GM23248 (cell line): ENCODE measurements around the gene MOSPD3. TPM values are rescaled to one million over a fixed set of nuclear protein-coding genes. Genes with fewer than 3 reads are reported as not detected.

Experiments used
- DNase-seq: peaks from one replicate; pipeline ENCODE4 v3.0.0-alpha.2; 2015
- H2AFZ ChIP-seq: fragments of 200-600 bp; sonication (generic); 2 replicates; pipeline ENCODE4 v1.6.1; 2016; ENCODE audit warnings: antibody characterized with exemption
- H3F3A ChIP-seq: fragments of 200-600 bp; sonication (generic); 2 replicates; pipeline ENCODE4 v1.6.1; 2016; ENCODE audit warnings: mild to moderate bottlenecking, antibody characterized with exemption, mixed run types; ENCODE audit not compliant: insufficient read depth
- H3K27ac ChIP-seq: fragments of 200-600 bp; sonication (generic); 2 replicates; pipeline ENCODE4 v1.5.1; 2016; ENCODE audit warnings: mild to moderate bottlenecking
- H3K27me3 ChIP-seq: fragments of 200-600 bp; sonication (generic); replicated peaks from 2 replicates; pipeline ENCODE4 v1.6.1; 2016; ENCODE audit warnings: mild to moderate bottlenecking; ENCODE audit not compliant: insufficient read depth
- H3K36me3 ChIP-seq: fragments of 200-600 bp; sonication (generic); 2 replicates; pipeline ENCODE4 v1.6.1; 2016; ENCODE audit warnings: low read depth, mild to moderate bottlenecking
- H3K4me1 ChIP-seq: fragments of 200-600 bp; sonication (generic); 2 replicates; pipeline ENCODE4 v1.6.1; 2016; ENCODE audit warnings: mild to moderate bottlenecking; ENCODE audit not compliant: insufficient read depth
- H3K4me2 ChIP-seq: fragments of 200-600 bp; sonication (generic); one replicate; pipeline ENCODE4 v1.6.1; 2016; ENCODE audit warnings: mild to moderate bottlenecking; ENCODE audit not compliant: unreplicated experiment
- H3K4me3 ChIP-seq: fragments of 200-600 bp; sonication (generic); 2 replicates; pipeline ENCODE4 v1.5.1; 2016; ENCODE audit warnings: mild to moderate bottlenecking
- H3K79me2 ChIP-seq: fragments of 200-600 bp; sonication (generic); 2 replicates; pipeline ENCODE4 v1.6.1; 2016; ENCODE audit warnings: mild to moderate bottlenecking; ENCODE audit not compliant: insufficient read depth
- H3K9ac ChIP-seq: fragments of 200-600 bp; sonication (generic); 2 replicates; pipeline ENCODE4 v1.6.1; 2016; ENCODE audit warnings: mild to moderate bottlenecking
- H3K9me2 ChIP-seq: fragments of 200-600 bp; sonication (generic); 2 replicates; pipeline ENCODE4 v1.6.1; 2016; ENCODE audit warnings: mixed run types, mild to moderate bottlenecking, moderate library complexity; ENCODE audit not compliant: insufficient read depth
- H3K9me3 ChIP-seq: fragments of 200-600 bp; sonication (generic); one replicate; pipeline ENCODE4 v1.6.1; 2017; ENCODE audit warnings: low read depth
- H4K20me1 ChIP-seq: fragments of 200-600 bp; sonication (generic); 2 replicates; pipeline ENCODE4 v1.6.0; 2016; ENCODE audit not compliant: insufficient read depth
- EZH2 ChIP-seq: fragments of 200-600 bp; sonication (generic); IDR thresholded peaks from 2 replicates; pipeline ENCODE4 v1.6.1; 2018; ENCODE audit warnings: antibody characterized with exemption, mild to moderate bottlenecking; ENCODE audit not compliant: insufficient read depth, poor library complexity, severe bottlenecking
- EZH2phosphoT487 ChIP-seq: fragments of 200-600 bp; sonication (generic); IDR thresholded peaks from 2 replicates; pipeline ENCODE4 v1.6.1; 2018; ENCODE audit warnings: antibody characterized with exemption, moderate library complexity, mild to moderate bottlenecking, low read depth; ENCODE audit not compliant: insufficient read depth
- WGBS, 2 experiments: methylation state at CpG; one replicate each; pipeline ENCODE4 v1.1.6; 2015 to 2017; ENCODE audit warnings: low lambda C conversion rate in 2 of 2, low coverage in 1 of 2; ENCODE audit errors: missing lambda C conversion rate in 2 of 2; 5-methylcytosine and 5-hydroxymethylcytosine counted together
- in situ Hi-C: fragments of 300-500 bp; cut with MboI; formaldehyde crosslinking; loops from 2 replicates; pipeline ENCODE4 v1.15.0; 2020
- polyA plus RNA-seq: library from polyadenylated mRNA; unstranded; fragments of >200 nt; fragmentation: Nextera tagmentation; extraction: Ambion mirVana; gene quantifications from 2 replicates; pipeline ENCODE4 v1.2.1, GENCODE V29; 2016
- total RNA-seq: library from RNA; depleted of rRNA; stranded (reverse); fragments of >200 nt; shearing (Covaris generic); gene quantifications from 2 replicates; pipeline ENCODE4 v1.2.3, GENCODE V29; 2014

The MOSPD3 gene
- total and polyA plus RNA-seq, 2 experiments from 2014 or later = 17.5 to 26.5 TPM

DNA sequence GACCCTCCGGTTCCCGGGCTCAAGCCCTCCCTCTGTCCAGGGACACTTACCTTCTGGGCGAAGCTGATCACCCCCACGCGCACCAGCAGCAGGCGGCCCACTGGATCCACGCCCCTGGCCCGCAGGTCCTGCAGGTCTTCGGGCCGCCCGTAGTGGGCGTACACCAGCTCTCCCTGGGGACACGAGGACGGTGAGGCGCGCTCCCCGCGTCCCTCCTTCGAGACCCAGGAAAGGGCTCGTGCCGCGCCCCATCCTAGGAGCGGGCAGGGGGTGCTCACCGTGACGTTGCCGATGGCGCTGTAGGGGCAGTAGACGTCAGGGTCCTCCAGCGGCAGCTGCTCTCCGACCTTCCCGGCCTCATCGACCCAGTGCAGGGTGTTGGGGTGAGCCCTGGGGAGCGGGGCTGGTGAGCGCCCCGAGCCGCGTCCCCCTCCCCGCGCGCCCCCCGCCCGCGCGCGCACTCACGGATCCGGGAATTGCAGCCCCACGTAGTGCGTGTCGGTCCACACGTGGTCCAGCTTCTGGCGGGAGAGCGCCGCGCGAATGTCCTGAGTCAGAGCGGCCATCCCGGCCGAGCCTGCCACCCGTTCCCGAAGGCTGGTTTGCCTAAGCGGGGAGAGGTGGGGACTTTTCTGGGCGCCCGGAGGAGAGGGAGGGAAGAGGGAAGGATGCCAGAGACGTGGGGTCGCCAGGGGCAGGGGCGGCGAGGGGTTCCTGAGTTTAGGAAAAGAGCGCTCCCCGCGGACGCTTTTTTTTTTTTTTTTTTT, 20.8 kb downstream of the MOSPD3 start:
- TF ChIP-seq EZH2phosphoT487 (no peak), EZH2 (peak; percentile 64)
- Histone ChIP-seq H3K4me1 (no peaks in the 10 kb centered on the region), H3K9me2 (no peaks in the 10 kb centered on the region), H3K4me2 (peak overlapping the region; percentile 71), H3F3A (no peaks in the 10 kb centered on the region), H4K20me1 (no peaks in the 10 kb centered on the region), H3K9me3 (no peaks in the 10 kb centered on the region), H3K27ac (no peak overlapping the region), H2AFZ (peak overlapping the region; percentile 62), H3K27me3 (peaks cover 11% of the 10 kb centered on the region; the same call in 1 of the 2 replicates), H3K79me2 (no peaks in the 10 kb centered on the region), H3K36me3 (no peaks in the 10 kb centered on the region), H3K9ac (peak overlapping the region; percentile 12; the same call in 1 of the 2 replicates), H3K4me3 (peak overlapping the region; percentile 62)
- in situ Hi-C loops = no loop called here
- peak; percentile 69 for DNase-seq
- WGBS, 2 experiments = 5% methylated on average over 50 to 55 of the region's 72 CpGs

- Histone ChIP-seq H3K36me3 (no peaks in the 10 kb centered on the region), H4K20me1 (no peaks in the 10 kb centered on the region), H3F3A (no peaks in the 10 kb centered on the region), H3K27ac (no peak overlapping the region), H3K9ac (no peak overlapping the region), H3K9me2 (no peaks in the 10 kb centered on the region), H3K27me3 (no peaks in the 10 kb centered on the region; the same call in 1 of the 2 replicates), H3K4me1 (no peaks in the 10 kb centered on the region), H3K9me3 (no peaks in the 10 kb centered on the region), H3K4me2 (no peak overlapping the region), H3K4me3 (no peak overlapping the region), H2AFZ (no peak overlapping the region), H3K79me2 (no peaks in the 10 kb centered on the region)
- in situ Hi-C loops = no loop called here
- TF ChIP-seq EZH2 = no peak
- TF ChIP-seq EZH2phosphoT487 = no peak
- 77% methylated on average over 17 of the region's 17 CpGs for WGBS, 2 experiments
- no peak for DNase-seq
These were observed 27.7 kb downstream of the MOSPD3 start for GRCh38 chr7:100639995-100640516.

GRCh38 chr7:100640517-100641440, 28.4 kb downstream of the MOSPD3 start:
- Histone ChIP-seq H3K79me2 (no peaks in the 10 kb centered on the region), H3K4me1 (no peaks in the 10 kb centered on the region), H3F3A (no peaks in the 10 kb centered on the region), H3K9me3 (no peaks in the 10 kb centered on the region), H2AFZ (no peak overlapping the region), H3K4me2 (no peak overlapping the region), H3K9ac (no peak overlapping the region), H3K27me3 (no peaks in the 10 kb centered on the region; the same call in 1 of the 2 replicates), H3K9me2 (no peaks in the 10 kb centered on the region), H4K20me1 (no peaks in the 10 kb centered on the region), H3K4me3 (no peak overlapping the region), H3K27ac (no peak overlapping the region), H3K36me3 (no peaks in the 10 kb centered on the region)
- WGBS, 2 experiments = 69 to 70% methylated on average over 20 to 24 of the region's 24 CpGs
- TF ChIP-seq EZH2 (no peak), EZH2phosphoT487 (no peak)
- no peak for DNase-seq
- in situ Hi-C loops = no loop called here

DNA sequence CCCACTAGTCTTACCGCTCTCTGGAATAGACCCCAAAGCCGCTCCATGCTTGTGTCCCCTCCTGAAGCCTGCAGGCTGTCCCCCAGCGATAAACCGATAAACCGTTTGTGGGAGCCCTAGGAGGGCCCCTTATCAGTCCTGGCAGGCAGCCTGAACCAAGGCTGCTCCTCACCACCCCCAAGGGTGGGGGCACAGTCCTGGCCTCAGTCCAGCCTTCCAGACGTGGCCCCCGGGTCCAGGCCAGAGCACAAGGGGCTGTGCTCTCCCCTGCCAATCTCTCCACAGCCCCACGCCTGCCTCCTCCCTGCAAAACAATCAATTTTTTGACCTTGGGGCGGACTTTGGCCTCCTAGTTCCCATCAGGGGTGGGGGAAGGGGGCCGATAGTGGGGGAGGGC, 29.1 kb downstream of the MOSPD3 start, which contains the start of gene TFR2:
Gene TFR2 (minus strand): TSS at position 90 of the 397 bp plus-strand sequence. CDS start 43 bp downstream, at position 47.
- Histone ChIP-seq H3K79me2 (no peaks in the 10 kb centered on the region), H2AFZ (no peak within 1 kb of the TSS), H3K4me1 (no peaks in the 10 kb centered on the region), H3K9ac (no peak within 1 kb of the TSS), H3F3A (no peaks in the 10 kb centered on the region), H3K4me2 (no peak within 1 kb of the TSS), H3K27ac (no peak within 1 kb of the TSS), H3K9me2 (no peaks in the 10 kb centered on the region), H3K27me3 (no peaks in the 10 kb centered on the region; the same call in 1 of the 2 replicates), H3K36me3 (no peaks in the 10 kb centered on the region), H4K20me1 (no peaks in the 10 kb centered on the region), H3K9me3 (no peaks in the 10 kb centered on the region), H3K4me3 (no peak within 1 kb of the TSS)
- in situ Hi-C loops = no loop called here
- no peak for DNase-seq
- TF ChIP-seq EZH2 (no peak), EZH2phosphoT487 (no peak)
- 50 to 59% methylated on average over 8 of the region's 10 CpGs for WGBS, 2 experiments
